ENCODE measurements around the gene SLC44A5. TPM values are rescaled to one million over a fixed set of nuclear protein-coding genes. Genes with fewer than 3 reads are reported as not detected.
"Not testable (repeated sequence)": the region's sequence is repeated elsewhere in the genome, so short reads cannot be mapped to it uniquely, and the experiment has no call there.

The SLC44A5 gene
- total RNA-seq, 1 donor from 2014 or later, result 3.7 TPM

- no peaks in the 10 kb centered on the region for H3K27me3 ChIP-seq (ENCODE audit: control insufficient read depth, insufficient read depth, low read length)
- DNase-seq (ENCODE audit: low read depth), result no peak
- no peaks in the 10 kb centered on the region for H3K36me3 ChIP-seq (ENCODE audit: control insufficient read depth, insufficient read depth, low read length)
- H3K4me3 ChIP-seq (ENCODE audit: low read depth, low read length), result no peak overlapping the region
- no peak for TF ChIP-seq CTCF (IDR thresholded peaks at IDR 0.05; ENCODE audit: insufficient read depth, low read length, poor library complexity, severe bottlenecking)
Measured at GRCh38 chr1:75602486-75602885, 8.4 kb downstream of the SLC44A5 start.

- H3K27me3 ChIP-seq (ENCODE audit: control insufficient read depth, insufficient read depth, low read length), result no peaks in the 10 kb centered on the region
- H3K4me3 ChIP-seq (ENCODE audit: low read depth, low read length), result no peak overlapping the region
- no peak for TF ChIP-seq CTCF (IDR thresholded peaks at IDR 0.05; ENCODE audit: insufficient read depth, low read length, poor library complexity, severe bottlenecking)
- DNase-seq (ENCODE audit: low read depth), result no peak
- H3K36me3 ChIP-seq (ENCODE audit: control insufficient read depth, insufficient read depth, low read length), result no peaks in the 10 kb centered on the region
Measured at GRCh38 chr1:75600781-75601180, 10.1 kb downstream of the SLC44A5 start.

GRCh38 chr1:75594327-75594726 is 16.6 kb downstream of the SLC44A5 start:
- Histone ChIP-seq H3K36me3 (ENCODE audit: control insufficient read depth, insufficient read depth, low read length) (no peaks in the 10 kb centered on the region), H3K4me3 (ENCODE audit: low read depth, low read length) (no peak overlapping the region), H3K27me3 (ENCODE audit: control insufficient read depth, insufficient read depth, low read length) (no peaks in the 10 kb centered on the region)
- no peak for DNase-seq (ENCODE audit: low read depth)
- no peak for TF ChIP-seq CTCF (IDR thresholded peaks at IDR 0.05; ENCODE audit: insufficient read depth, low read length, poor library complexity, severe bottlenecking)

- not testable (repeated sequence) for H3K27me3 ChIP-seq (ENCODE audit: control insufficient read depth, insufficient read depth, low read length); H3K36me3 ChIP-seq (ENCODE audit: control insufficient read depth, insufficient read depth, low read length); H3K4me3 ChIP-seq (ENCODE audit: low read depth, low read length); DNase-seq (ENCODE audit: low read depth)
Measured at GRCh38 chr1:75593457-75593856, 17.5 kb downstream of the SLC44A5 start.

GRCh38 chr1:75589637-75590036 is 21.3 kb downstream of the SLC44A5 start:
- no peak overlapping the region for H3K4me3 ChIP-seq (ENCODE audit: low read depth, low read length)
- H3K27me3 ChIP-seq (ENCODE audit: control insufficient read depth, insufficient read depth, low read length), result no peaks in the 10 kb centered on the region
- TF ChIP-seq CTCF (IDR thresholded peaks at IDR 0.05; ENCODE audit: insufficient read depth, low read length, poor library complexity, severe bottlenecking), result no peak

GRCh38 chr1:75588779-75589475 is 22.0 kb downstream of the SLC44A5 start:
- H3K27me3 ChIP-seq (ENCODE audit: control insufficient read depth, insufficient read depth, low read length), result no peaks in the 10 kb centered on the region
- DNase-seq (ENCODE audit: low read depth), result no peak
- H3K36me3 ChIP-seq (ENCODE audit: control insufficient read depth, insufficient read depth, low read length), result no peaks in the 10 kb centered on the region
- H3K4me3 ChIP-seq (ENCODE audit: low read depth, low read length), result no peak overlapping the region
- no peak for TF ChIP-seq CTCF (IDR thresholded peaks at IDR 0.05; ENCODE audit: insufficient read depth, low read length, poor library complexity, severe bottlenecking)

More at GRCh38 chr1:75589637-75590036, 21.3 kb downstream of the SLC44A5 start:
- DNase-seq (ENCODE audit: low read depth), result no peak
- no peaks in the 10 kb centered on the region for H3K36me3 ChIP-seq (ENCODE audit: control insufficient read depth, insufficient read depth, low read length)

Data from kidney epithelial cell (primary cell).